GM18498 (cell line): Measurements from ENCODE around the gene RARS1.
"Not testable (repeated sequence)": the region's sequence is repeated elsewhere in the genome, so short reads cannot be mapped to it uniquely, and the experiment has no call there.

ENCODE experiments used
- ATAC-seq: cut with Tn5 transposase; IDR thresholded peaks from one replicate; pipeline ENCODE4 v1.9.1; 2021; ENCODE audit warnings: mild to moderate bottlenecking, moderate library complexity; ENCODE audit not compliant: unreplicated experiment

Gene RARS1

GRCh38 chr5:168479166-168479565 lies 7.1 kb upstream of the RARS1 start:
- ATAC-seq = no peak

DNA sequence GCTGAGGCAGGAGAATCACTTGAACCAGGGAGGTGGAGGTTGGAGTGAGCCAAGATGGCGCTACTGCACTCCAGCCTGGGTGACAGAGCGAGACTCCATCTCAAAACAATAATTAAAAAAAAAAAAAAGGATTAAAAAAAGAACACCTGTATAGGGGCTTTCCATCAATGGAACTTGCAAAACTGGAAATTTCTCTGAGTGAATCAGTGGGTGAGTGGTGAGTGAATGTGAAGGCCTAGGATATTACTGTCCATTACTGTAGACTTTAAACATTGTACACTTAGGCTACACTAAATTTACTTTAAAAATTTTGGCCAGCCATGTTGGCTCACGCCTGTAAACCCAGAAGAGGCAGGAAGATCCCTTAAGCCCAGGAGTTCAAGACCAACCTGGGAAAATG lies 5.7 kb upstream of the RARS1 start:
- ATAC-seq = no peak

GRCh38 chr5:168481330-168481788 lies 4.9 kb upstream of the RARS1 start:
- ATAC-seq = peak; percentile 95

DNA sequence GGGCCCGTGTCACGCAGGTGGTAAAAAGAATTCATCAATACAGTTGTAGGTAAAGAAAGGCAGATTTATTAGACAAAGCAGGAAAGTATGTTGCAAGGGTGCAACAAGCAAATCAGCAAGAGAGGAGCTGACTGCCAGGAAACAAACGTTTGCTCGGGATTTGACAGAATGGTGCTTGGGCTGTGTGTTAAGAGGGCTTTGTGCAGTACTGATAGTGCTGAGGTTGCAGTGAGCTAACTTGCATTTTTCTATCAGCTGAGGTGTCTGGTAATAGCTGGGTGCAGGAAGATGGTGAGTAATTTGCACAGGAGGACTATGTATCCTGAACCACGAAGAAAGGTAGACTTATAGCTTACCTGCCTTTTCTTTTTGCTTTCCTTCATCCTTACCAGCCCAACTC lies 3.9 kb upstream of the RARS1 start:
- no peak for ATAC-seq

DNA sequence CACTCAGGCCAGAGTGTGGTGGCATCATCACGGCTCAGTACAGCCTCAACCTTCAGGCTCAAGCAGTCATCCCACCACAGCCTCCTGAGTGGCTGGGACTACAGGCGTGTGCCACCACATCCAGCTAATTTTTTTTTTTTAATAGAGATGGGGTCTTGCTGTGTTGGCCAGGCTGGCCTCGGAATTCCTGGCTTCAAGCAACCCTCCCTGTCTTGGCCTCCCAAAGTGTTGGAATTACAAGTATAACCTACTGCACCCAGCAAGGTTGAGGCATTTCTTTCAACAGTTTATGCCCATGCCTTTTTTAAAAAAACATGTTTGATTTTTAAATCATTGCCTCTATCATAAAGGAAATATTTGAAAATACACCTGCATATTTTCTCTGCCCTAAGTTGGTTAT lies 2.8 kb downstream of the RARS1 start:
- ATAC-seq = no peak

- no peak for ATAC-seq
Measured at GRCh38 chr5:168494057-168494555, 7.8 kb downstream of the RARS1 start.

GRCh38 chr5:168502563-168503237 lies 16.4 kb downstream of the RARS1 start:
- ATAC-seq = no peak

- no peak for ATAC-seq
Measured at GRCh38 chr5:168513861-168514428, 27.7 kb downstream of the RARS1 start.

DNA sequence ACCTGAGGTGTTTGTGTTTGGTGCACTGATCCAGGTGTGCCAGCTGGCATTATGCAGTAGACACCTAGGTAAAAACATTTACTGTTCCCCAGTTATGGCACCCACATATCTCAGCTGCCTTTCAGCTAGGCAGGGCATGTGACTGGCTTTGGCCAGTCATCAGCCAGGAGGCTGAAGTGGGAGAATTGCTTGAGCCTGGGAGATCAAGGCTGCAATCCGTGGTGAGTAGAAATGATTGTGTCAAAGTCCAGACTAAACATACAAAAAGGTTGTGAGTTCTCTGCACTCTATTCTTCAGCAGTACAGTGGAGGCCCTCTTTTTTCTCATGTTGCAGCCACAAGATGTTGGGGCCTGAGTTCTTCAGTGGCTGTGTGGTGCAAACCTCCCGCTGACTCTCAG lies 39.6 kb downstream of the RARS1 start:
- ATAC-seq = no peak

DNA sequence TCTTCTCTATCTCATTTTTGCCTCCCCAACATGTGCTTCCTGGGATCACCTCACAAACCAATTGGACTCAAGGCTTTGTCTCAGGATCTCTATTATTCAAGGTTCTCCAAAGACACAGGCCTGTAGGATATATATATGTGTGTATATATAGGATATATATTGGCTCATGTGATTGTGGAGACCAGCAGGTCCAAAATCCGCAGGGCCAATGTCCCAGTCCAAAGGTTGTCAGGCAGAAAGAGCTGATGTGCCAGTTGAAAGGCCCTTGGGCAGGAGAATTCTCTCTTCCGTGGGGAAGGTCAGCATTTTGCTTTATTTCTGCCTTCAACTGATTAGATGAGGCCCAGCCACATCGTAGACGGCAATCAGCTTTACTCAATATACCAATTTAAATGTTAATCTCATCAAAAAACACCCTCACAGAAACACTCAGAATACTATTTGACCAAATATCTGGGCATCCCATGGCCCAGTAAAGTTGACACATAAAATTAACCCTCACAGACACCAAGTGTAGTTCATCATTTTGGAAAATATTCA lies 41.6 kb downstream of the RARS1 start:
- ATAC-seq = no peak

GRCh38 chr5:168528521-168529373 lies 42.5 kb downstream of the RARS1 start, which contains the start of gene FBLL1:
Gene FBLL1 (plus strand): TSS chr5:168529305. CDS start chr5:168529505, 200 bp downstream.
- ATAC-seq = no peak

DNA sequence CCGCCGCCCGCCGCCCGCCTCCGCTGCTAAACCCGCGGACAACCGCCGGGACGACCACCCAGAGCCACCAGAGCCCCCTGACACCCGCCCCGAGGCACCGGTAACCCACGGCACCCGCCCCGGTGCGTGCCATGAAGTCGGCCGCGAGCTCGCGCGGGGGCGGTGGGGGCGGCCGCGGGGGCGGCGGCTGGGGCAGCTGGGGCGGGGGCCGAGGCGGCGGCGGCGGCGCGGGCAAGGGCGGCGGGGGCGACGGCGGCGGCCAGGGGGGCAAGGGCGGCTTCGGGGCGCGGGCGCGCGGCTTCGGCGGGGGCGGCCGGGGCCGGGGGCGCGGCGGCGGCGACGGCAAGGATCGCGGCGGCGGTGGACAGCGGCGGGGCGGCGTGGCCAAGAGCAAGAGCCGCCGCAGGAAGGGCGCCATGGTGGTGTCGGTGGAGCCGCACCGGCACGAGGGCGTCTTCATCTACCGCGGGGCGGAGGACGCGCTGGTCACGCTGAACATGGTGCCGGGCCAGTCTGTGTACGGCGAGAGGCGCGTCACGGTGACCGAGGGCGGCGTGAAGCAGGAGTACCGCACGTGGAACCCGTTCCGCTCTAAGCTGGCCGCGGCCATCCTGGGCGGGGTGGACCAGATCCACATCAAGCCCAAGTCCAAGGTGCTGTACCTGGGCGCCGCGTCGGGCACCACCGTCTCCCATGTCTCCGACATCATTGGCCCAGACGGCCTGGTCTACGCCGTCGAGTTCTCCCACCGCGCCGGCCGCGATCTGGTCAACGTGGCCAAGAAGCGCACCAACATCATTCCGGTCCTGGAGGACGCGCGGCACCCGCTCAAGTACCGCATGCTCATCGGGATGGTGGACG lies 43.3 kb downstream of the RARS1 start:
- ATAC-seq = no peak

GRCh38 chr5:168530621-168531150 lies 44.4 kb downstream of the RARS1 start:
- ATAC-seq = no peak

- ATAC-seq = no peak
Measured at GRCh38 chr5:168531191-168531590, 44.9 kb downstream of the RARS1 start.

DNA sequence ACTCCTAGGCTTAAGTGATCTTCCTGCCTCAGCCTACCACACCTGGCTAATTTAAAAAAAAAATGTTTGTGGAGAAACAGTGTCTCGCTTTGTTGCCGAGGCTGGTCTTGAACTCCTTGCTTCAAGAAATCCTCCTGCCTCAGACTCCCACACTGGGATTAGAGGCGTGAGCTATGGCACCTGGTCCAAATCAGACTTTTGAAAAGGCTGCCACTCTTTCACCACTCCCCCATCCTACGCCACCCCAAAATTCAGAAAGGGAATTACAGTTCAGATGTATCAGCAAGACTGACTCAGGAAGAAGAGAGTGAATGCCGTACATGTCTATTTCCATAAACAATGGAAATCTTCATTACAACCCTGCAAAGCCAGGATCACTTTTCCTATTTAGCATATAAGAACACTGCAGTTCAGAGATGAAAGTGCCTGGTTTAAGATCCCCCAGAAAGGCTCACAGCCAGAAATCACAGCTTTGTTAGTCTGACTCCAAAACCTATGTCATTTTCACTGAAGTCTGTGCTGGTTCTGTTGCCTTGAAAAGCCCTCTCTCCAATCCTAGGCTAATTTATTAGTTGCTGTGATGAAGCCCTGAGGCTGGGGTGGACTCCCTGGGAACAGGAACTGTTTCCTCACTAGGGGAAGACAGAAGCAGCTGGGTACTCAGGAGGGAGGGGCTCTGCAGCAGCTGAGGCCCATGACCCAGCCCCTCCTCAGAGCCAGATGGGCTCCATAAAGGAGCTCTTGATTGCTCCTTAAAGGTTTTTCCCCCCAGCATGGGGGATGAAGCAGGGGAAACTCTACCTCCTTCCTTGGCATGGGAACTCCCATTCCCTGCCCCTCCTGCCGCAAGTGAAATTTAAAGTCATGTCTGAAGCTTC lies 46.0 kb downstream of the RARS1 start:
- ATAC-seq = no peak

GRCh38 chr5:168534351-168534750 lies 48.1 kb downstream of the RARS1 start:
- ATAC-seq = not testable (repeated sequence)

- no peak for ATAC-seq
Measured at GRCh38 chr5:168537176-168537575, 50.9 kb downstream of the RARS1 start.

- no peak for ATAC-seq
Measured at GRCh38 chr5:168549554-168549953, 63.3 kb downstream of the RARS1 start.

DNA sequence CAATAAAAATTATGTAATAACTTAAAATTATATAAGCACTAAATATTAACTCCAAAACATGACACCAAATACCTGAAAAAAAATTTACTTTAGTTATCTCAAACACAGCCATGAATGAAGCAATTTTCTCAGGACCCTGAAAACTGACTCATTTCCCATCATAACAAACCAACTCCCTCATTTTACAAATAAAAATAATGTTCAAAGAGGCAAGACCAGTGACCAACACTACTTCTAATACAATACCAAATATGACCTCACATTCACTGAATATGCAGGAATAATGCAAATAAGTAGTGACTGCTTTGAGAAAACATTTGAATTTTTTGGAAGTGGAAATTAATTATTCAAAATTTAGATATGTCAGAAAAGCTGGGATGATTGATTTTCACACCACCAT lies 64.4 kb downstream of the RARS1 start:
- no peak for ATAC-seq
